GM23338 (cell line): ENCODE data around the gene SPIRE1. TPM values are rescaled to one million over a fixed set of nuclear protein-coding genes. Genes with fewer than 3 reads are reported as not detected.

ENCODE experiments used
- ATAC-seq: fragments of 200-7000 bp; cut with Tn5 transposase; 3 replicates; pipeline ENCODE4 v1.9.1; 2020
- DNase-seq: peaks from one replicate; pipeline ENCODE4 v3.0.0-alpha.2; 2015; ENCODE audit warnings: low spot score
- H2AFZ ChIP-seq: fragments of 200-600 bp; sonication (generic); 2 replicates; pipeline ENCODE4 v1.8.0; 2016; ENCODE audit warnings: antibody characterized with exemption, mild to moderate bottlenecking, moderate library complexity
- H3F3A ChIP-seq: fragments of 200-600 bp; sonication (generic); replicated peaks from 2 replicates; pipeline ENCODE4 v1.8.0; 2017; ENCODE audit warnings: antibody characterized with exemption, mixed run types, low read depth
- H3K27ac ChIP-seq: fragments of 200-600 bp; sonication (generic); 2 replicates; pipeline ENCODE4 v1.6.1; 2016; ENCODE audit warnings: low read depth
- H3K27me3 ChIP-seq: fragments of 200-600 bp; sonication (generic); 2 replicates; pipeline ENCODE4 v1.8.0; 2016; ENCODE audit warnings: mild to moderate bottlenecking, mixed run types, moderate library complexity; ENCODE audit not compliant: insufficient read depth
- H3K36me3 ChIP-seq: fragments of 200-600 bp; sonication (generic); 2 replicates; pipeline ENCODE4 v1.8.0; 2016; ENCODE audit warnings: mild to moderate bottlenecking; ENCODE audit not compliant: insufficient read depth
- H3K4me1 ChIP-seq: fragments of 200-600 bp; sonication (generic); 2 replicates; pipeline ENCODE4 v1.8.0; 2016; ENCODE audit warnings: mild to moderate bottlenecking, moderate library complexity; ENCODE audit not compliant: insufficient read depth
- H3K4me2 ChIP-seq: fragments of 200-600 bp; sonication (generic); 2 replicates; pipeline ENCODE4 v1.7.1; 2017; ENCODE audit warnings: mixed run types
- H3K4me3 ChIP-seq: fragments of 200-600 bp; sonication (generic); 2 replicates; pipeline ENCODE4 v1.6.1; 2016; ENCODE audit warnings: mixed run types
- H3K79me2 ChIP-seq: fragments of 200-600 bp; sonication (generic); replicated peaks from 2 replicates; pipeline ENCODE4 v1.8.0; 2017; ENCODE audit warnings: mild to moderate bottlenecking; ENCODE audit not compliant: insufficient read depth
- H3K9me2 ChIP-seq: fragments of 200-600 bp; sonication (generic); 2 replicates; pipeline ENCODE4 v1.8.0; 2017; ENCODE audit not compliant: insufficient read depth
- H4K20me1 ChIP-seq: fragments of 200-600 bp; sonication (generic); replicated peaks from 2 replicates; pipeline ENCODE4 v1.8.0; 2017; ENCODE audit warnings: mild to moderate bottlenecking; ENCODE audit not compliant: insufficient read depth
- H3K27ac Mint-ChIP-seq: 2 replicates; pipeline ENCODE4 v1.8.0; 2020; ENCODE audit warnings: inconsistent platforms, mild to moderate bottlenecking, moderate library complexity, mixed read lengths
- H3K27me3 Mint-ChIP-seq: 3 replicates; pipeline ENCODE4 v1.8.0; 2022; ENCODE audit warnings: low read depth, mild to moderate bottlenecking, moderate library complexity, mixed read lengths, inconsistent platforms; ENCODE audit not compliant: insufficient read depth, poor library complexity
- H3K36me3 Mint-ChIP-seq: 3 replicates; pipeline ENCODE4 v1.8.0; 2021; ENCODE audit warnings: low read depth, mild to moderate bottlenecking, inconsistent platforms, moderate library complexity, mixed read lengths
- H3K4me1 Mint-ChIP-seq: 3 replicates; pipeline ENCODE4 v1.8.0; 2020; ENCODE audit warnings: mild to moderate bottlenecking, inconsistent platforms, mixed read lengths
- H3K4me3 Mint-ChIP-seq: 3 replicates; pipeline ENCODE4 v1.8.0; 2021; ENCODE audit warnings: moderate library complexity, mild to moderate bottlenecking, inconsistent platforms, mixed read lengths
- H3K9me3 Mint-ChIP-seq: 3 replicates; pipeline ENCODE4 v1.8.0; 2020; ENCODE audit warnings: moderate library complexity, mild to moderate bottlenecking, inconsistent platforms, mixed read lengths
- CREB1 ChIP-seq: fragments of 250-450 bp; sonication (Bioruptor Pico); IDR thresholded peaks from 2 replicates; pipeline ENCODE4 v1.5.0; 2020; ENCODE audit warnings: low read depth, mild to moderate bottlenecking, moderate library complexity
- NANOG ChIP-seq: IDR thresholded peaks from 2 replicates; pipeline ENCODE4 v1.6.1; 2016; ENCODE audit warnings: antibody characterized with exemption, borderline replicate concordance
- POLR2AphosphoS5 ChIP-seq: IDR thresholded peaks from 2 replicates; pipeline ENCODE4 v1.6.1; 2016; ENCODE audit warnings: antibody characterized with exemption, low read depth
- polyA plus RNA-seq: library from polyadenylated mRNA; unstranded; fragments of >200 nt; fragmentation: Nextera tagmentation; extraction: Ambion mirVana; gene quantifications from 2 replicates; pipeline ENCODE4 v1.2.1, GENCODE V29; 2016
- total RNA-seq: library from RNA; depleted of rRNA; stranded (reverse); fragments of >200 nt; shearing (Covaris generic); gene quantifications from 2 replicates; pipeline ENCODE4 v1.2.3, GENCODE V29; 2014
- TF ChIP-seq, protein P1 (sequence below): IDR thresholded peaks from 2 replicates; pipeline ENCODE4 v1.6.1; 2016; ENCODE audit warnings: antibody characterized with exemption
- TF ChIP-seq, protein P2 (sequence below), 2 experiments: fragments of 200-600 bp in 1 of 2; sonication (generic) in 1 of 2; conservative IDR thresholded peaks; 2 replicates each; pipeline versions ENCODE4 v1.5.1 to v1.6.1; 2016 to 2017; ENCODE audit warnings: antibody characterized with exemption in 2 of 2, low read depth in 2 of 2, mild to moderate bottlenecking in 2 of 2, moderate library complexity in 1 of 2
- TF ChIP-seq, protein P3 (sequence below): fragments of 250-450 bp; sonication (Bioruptor Pico); IDR thresholded peaks from 2 replicates; pipeline ENCODE4 v1.5.0; 2020; ENCODE audit warnings: mild to moderate bottlenecking, moderate library complexity

The SPIRE1 gene
- total and polyA plus RNA-seq, 2 experiments from 2014 or later: 2.9 to 15.5 TPM

DNA sequence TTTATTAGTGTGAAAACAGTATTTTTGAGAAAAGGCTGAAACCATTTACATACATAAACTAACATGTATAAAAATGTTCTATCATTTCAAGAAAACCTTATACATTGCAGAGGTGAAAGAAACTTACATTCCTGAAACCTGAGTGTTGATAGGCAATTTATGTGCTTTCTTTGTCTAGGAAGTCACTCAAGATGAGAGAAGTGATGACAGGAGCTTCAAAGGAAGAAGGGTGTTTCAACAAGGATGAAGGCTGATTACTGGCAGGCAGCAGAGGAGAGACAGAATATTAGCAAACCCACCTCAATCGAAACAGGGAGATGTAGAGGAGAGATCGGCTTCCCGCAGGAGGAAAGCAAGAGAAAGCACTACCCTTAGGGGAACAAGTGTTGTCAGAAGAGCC, 125.2 kb downstream of the SPIRE1 start (continued):
- TF ChIP-seq, protein P1, sequence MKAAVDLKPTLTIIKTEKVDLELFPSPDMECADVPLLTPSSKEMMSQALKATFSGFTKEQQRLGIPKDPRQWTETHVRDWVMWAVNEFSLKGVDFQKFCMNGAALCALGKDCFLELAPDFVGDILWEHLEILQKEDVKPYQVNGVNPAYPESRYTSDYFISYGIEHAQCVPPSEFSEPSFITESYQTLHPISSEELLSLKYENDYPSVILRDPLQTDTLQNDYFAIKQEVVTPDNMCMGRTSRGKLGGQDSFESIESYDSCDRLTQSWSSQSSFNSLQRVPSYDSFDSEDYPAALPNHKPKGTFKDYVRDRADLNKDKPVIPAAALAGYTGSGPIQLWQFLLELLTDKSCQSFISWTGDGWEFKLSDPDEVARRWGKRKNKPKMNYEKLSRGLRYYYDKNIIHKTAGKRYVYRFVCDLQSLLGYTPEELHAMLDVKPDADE: no peak
- TF ChIP-seq NANOG: no peak

DNA sequence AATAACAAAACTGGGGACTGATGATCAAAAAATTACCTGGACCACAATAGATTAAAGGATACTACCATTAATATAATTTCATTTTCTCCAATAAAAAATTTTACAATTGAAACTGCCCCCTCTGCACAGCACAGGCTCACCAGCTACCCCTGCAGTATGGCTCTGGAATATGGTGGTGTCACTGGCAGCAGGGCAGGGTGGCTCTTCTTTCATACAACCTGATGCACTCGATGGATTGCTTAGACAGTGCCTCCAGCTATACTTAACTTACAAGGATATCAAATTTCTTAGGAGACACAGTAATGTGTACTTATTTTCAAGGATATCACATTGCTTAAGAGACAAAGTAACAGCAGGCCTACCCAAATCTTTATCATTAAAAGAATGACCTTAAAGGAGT, 126.2 kb downstream of the SPIRE1 start:
- no peaks in the 10 kb centered on the region for H3K4me1 Mint-ChIP-seq
- no peak overlapping the region for H3K27ac Mint-ChIP-seq
- no peaks in the 10 kb centered on the region for H3K36me3 ChIP-seq
- no peaks in the 10 kb centered on the region for H3K9me2 ChIP-seq
- H3F3A ChIP-seq: no peaks in the 10 kb centered on the region
- no peak overlapping the region for H3K4me3 ChIP-seq
- no peak overlapping the region for H3K27ac ChIP-seq
- no peaks in the 10 kb centered on the region for H3K79me2 ChIP-seq
- H4K20me1 ChIP-seq: no peaks in the 10 kb centered on the region
- no peaks in the 10 kb centered on the region for H3K4me1 ChIP-seq
- ATAC-seq: peak; percentile 45; the same call in 2 of the 3 replicates
- H3K27me3 ChIP-seq: no peaks in the 10 kb centered on the region
- H3K27me3 Mint-ChIP-seq: no peaks in the 10 kb centered on the region
- DNase-seq: no peak
- H2AFZ ChIP-seq: no peak overlapping the region
- H3K4me3 Mint-ChIP-seq: no peak overlapping the region
- no peaks in the 10 kb centered on the region for H3K9me3 Mint-ChIP-seq
- TF ChIP-seq, protein P1: no peak
- no peak for TF ChIP-seq POLR2AphosphoS5
- TF ChIP-seq, protein P2, sequence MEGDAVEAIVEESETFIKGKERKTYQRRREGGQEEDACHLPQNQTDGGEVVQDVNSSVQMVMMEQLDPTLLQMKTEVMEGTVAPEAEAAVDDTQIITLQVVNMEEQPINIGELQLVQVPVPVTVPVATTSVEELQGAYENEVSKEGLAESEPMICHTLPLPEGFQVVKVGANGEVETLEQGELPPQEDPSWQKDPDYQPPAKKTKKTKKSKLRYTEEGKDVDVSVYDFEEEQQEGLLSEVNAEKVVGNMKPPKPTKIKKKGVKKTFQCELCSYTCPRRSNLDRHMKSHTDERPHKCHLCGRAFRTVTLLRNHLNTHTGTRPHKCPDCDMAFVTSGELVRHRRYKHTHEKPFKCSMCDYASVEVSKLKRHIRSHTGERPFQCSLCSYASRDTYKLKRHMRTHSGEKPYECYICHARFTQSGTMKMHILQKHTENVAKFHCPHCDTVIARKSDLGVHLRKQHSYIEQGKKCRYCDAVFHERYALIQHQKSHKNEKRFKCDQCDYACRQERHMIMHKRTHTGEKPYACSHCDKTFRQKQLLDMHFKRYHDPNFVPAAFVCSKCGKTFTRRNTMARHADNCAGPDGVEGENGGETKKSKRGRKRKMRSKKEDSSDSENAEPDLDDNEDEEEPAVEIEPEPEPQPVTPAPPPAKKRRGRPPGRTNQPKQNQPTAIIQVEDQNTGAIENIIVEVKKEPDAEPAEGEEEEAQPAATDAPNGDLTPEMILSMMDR (conservative IDR thresholded peaks at IDR 0.05; ENCODE audit: low read depth in 2 of 2): peak; percentile 14 to 41; a peak in 2 of 4 replicates
- H3K36me3 Mint-ChIP-seq: no peaks in the 10 kb centered on the region
- no peak overlapping the region for H3K4me2 ChIP-seq

DNA sequence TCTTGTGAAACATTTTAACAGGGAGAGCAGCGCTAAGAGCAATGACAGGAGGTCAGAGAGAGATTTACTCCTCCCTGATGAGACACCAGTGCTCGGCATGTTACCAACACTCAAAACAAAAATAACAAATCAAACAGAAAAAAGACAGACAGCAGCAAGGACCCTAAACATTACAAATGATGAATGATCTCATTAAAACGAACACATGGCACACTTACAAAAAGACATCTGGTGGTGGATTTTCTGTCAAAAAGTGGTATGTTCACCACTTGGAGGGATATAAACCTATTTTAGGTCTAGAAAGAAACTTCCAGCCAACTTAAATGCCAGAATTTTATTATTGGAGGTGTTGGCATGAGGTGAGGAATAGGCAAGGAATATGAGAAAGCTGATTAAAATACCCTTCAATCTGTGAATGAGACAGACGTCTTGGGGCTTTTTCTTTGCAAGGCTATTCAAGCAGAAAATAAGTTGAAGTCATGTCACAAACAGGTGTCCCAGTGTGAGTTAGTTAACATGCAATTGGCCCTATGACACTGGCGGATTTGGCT, 137.4 kb downstream of the SPIRE1 start:
- Mint-ChIP-seq H3K27ac (no peak overlapping the region), H3K36me3 (no peaks in the 10 kb centered on the region), H3K4me3 (no peak overlapping the region), H3K9me3 (no peaks in the 10 kb centered on the region), H3K4me1 (peaks cover 4% of the 10 kb centered on the region; the same call in 2 of the 3 replicates), H3K27me3 (no peaks in the 10 kb centered on the region)
- Histone ChIP-seq H3K4me1 (no peaks in the 10 kb centered on the region), H4K20me1 (no peaks in the 10 kb centered on the region), H3K27me3 (no peaks in the 10 kb centered on the region), H3K79me2 (no peaks in the 10 kb centered on the region), H3K27ac (no peak overlapping the region), H3K4me3 (no peak overlapping the region), H3F3A (no peaks in the 10 kb centered on the region), H3K9me2 (no peaks in the 10 kb centered on the region), H3K4me2 (no peak overlapping the region), H3K36me3 (no peaks in the 10 kb centered on the region), H2AFZ (no peak overlapping the region)
- ATAC-seq: no peak
- DNase-seq: no peak
- TF ChIP-seq, protein P1: no peak
- TF ChIP-seq, protein P3, sequence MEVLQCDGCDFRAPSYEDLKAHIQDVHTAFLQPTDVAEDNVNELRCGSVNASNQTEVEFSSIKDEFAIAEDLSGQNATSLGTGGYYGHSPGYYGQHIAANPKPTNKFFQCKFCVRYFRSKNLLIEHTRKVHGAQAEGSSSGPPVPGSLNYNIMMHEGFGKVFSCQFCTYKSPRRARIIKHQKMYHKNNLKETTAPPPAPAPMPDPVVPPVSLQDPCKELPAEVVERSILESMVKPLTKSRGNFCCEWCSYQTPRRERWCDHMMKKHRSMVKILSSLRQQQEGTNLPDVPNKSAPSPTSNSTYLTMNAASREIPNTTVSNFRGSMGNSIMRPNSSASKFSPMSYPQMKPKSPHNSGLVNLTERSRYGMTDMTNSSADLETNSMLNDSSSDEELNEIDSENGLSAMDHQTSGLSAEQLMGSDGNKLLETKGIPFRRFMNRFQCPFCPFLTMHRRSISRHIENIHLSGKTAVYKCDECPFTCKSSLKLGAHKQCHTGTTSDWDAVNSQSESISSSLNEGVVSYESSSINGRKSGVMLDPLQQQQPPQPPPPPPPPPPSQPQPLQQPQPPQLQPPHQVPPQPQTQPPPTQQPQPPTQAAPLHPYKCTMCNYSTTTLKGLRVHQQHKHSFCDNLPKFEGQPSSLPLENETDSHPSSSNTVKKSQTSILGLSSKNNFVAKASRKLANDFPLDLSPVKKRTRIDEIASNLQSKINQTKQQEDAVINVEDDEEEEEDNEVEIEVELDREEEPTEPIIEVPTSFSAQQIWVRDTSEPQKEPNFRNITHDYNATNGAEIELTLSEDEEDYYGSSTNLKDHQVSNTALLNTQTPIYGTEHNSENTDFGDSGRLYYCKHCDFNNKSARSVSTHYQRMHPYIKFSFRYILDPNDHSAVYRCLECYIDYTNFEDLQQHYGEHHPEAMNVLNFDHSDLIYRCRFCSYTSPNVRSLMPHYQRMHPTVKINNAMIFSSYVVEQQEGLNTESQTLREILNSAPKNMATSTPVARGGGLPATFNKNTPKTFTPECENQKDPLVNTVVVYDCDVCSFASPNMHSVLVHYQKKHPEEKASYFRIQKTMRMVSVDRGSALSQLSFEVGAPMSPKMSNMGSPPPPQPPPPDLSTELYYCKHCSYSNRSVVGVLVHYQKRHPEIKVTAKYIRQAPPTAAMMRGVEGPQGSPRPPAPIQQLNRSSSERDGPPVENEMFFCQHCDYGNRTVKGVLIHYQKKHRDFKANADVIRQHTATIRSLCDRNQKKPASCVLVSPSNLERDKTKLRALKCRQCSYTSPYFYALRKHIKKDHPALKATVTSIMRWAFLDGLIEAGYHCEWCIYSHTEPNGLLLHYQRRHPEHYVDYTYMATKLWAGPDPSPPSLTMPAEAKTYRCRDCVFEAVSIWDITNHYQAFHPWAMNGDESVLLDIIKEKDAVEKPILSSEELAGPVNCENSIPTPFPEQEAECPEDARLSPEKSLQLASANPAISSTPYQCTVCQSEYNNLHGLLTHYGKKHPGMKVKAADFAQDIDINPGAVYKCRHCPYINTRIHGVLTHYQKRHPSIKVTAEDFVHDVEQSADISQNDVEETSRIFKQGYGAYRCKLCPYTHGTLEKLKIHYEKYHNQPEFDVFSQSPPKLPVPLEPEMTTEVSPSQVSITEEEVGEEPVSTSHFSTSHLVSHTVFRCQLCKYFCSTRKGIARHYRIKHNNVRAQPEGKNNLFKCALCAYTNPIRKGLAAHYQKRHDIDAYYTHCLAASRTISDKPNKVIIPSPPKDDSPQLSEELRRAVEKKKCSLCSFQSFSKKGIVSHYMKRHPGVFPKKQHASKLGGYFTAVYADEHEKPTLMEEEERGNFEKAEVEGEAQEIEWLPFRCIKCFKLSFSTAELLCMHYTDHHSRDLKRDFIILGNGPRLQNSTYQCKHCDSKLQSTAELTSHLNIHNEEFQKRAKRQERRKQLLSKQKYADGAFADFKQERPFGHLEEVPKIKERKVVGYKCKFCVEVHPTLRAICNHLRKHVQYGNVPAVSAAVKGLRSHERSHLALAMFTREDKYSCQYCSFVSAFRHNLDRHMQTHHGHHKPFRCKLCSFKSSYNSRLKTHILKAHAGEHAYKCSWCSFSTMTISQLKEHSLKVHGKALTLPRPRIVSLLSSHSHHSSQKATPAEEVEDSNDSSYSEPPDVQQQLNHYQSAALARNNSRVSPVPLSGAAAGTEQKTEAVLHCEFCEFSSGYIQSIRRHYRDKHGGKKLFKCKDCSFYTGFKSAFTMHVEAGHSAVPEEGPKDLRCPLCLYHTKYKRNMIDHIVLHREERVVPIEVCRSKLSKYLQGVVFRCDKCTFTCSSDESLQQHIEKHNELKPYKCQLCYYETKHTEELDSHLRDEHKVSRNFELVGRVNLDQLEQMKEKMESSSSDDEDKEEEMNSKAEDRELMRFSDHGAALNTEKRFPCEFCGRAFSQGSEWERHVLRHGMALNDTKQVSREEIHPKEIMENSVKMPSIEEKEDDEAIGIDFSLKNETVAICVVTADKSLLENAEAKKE (CRISPR knock-in tag): no peak
- no peak for TF ChIP-seq CREB1 (CRISPR knock-in tag)
